Transverse colon (tissue), 4 donors: ENCODE results near the gene HSDL1.

Source experiments
- EP300 ChIP-seq: sonication (generic); formaldehyde crosslinking; IDR thresholded peaks from one replicate; pipeline ENCODE4 v1.6.1; 2017; ENCODE audit warnings: antibody characterized with exemption, low read depth
- POLR2A ChIP-seq: fragments of 450-650 bp; IDR thresholded peaks from one replicate; pipeline ENCODE4 v1.6.1; 2016; ENCODE audit warnings: antibody characterized with exemption, mild to moderate bottlenecking, moderate library complexity
- POLR2AphosphoS5 ChIP-seq, 3 donors: sonication (generic); formaldehyde crosslinking; IDR thresholded peaks; one replicate each; pipeline ENCODE4 v1.6.1; 2016; ENCODE audit warnings: antibody characterized with exemption in 3 of 3
- TF ChIP-seq, protein P1 (sequence below), 5 experiments: fragments of 200-600 bp in 3 of 5; fragments of 450-650 bp in 2 of 5; sonication (generic) in 3 of 5; IDR thresholded peaks; 1 replicate in 2 of 5; 2 replicates in 3 of 5; pipeline ENCODE4 v1.5.1; 2016 to 2017; ENCODE audit warnings: antibody characterized with exemption in 5 of 5, inconsistent platforms in 3 of 5, mild to moderate bottlenecking in 2 of 5, moderate library complexity in 1 of 5

DNA sequence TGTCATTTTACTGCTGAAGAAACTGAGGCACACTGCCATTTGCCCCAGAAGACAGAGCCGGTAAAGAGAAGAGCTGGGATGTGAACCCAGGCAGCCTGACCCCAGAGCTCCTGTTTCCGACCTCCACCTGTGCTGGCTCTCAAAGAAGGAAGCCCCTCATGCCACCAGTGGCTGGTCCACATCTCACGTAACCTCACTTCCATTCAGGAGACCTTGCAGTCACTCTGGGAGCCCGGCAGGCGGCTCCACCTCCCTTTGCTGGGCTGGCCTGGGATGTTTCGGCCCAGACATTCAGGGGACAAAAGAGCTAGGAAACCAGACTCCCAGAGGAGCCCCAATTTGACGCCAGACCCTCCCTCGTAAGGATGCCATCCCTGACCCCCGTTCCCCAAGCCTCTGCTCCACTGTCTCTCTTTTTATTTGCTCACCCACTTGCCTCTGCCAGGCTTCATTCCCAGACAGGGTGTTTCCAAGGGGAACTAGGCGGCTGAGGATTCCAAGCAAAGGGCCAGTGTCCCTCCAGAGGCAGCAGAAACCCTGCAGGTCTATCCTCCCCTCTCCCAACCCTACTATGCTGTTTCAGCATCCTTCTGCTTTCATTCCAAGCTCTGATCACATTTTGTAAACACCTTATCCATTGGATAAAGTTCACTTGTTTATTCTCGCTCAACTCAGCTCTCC, 39.1 kb upstream of the HSDL1 start:
- TF ChIP-seq, protein P1, sequence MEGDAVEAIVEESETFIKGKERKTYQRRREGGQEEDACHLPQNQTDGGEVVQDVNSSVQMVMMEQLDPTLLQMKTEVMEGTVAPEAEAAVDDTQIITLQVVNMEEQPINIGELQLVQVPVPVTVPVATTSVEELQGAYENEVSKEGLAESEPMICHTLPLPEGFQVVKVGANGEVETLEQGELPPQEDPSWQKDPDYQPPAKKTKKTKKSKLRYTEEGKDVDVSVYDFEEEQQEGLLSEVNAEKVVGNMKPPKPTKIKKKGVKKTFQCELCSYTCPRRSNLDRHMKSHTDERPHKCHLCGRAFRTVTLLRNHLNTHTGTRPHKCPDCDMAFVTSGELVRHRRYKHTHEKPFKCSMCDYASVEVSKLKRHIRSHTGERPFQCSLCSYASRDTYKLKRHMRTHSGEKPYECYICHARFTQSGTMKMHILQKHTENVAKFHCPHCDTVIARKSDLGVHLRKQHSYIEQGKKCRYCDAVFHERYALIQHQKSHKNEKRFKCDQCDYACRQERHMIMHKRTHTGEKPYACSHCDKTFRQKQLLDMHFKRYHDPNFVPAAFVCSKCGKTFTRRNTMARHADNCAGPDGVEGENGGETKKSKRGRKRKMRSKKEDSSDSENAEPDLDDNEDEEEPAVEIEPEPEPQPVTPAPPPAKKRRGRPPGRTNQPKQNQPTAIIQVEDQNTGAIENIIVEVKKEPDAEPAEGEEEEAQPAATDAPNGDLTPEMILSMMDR (IDR thresholded peaks at IDR 0.05), result peak in 1 of 5 experiments; percentile 5
- no peak for TF ChIP-seq POLR2AphosphoS5 (IDR thresholded peaks at IDR 0.05)
- no peak for TF ChIP-seq POLR2A
- TF ChIP-seq EP300, result no peak
